ENCODE measurements around the gene ADGRL2.

GRCh38 chr1:81990241-81990640 lies 189.5 kb downstream of the ADGRL2 start:
- no peak for TF ChIP-seq CTCF (IDR thresholded peaks at IDR 0.05)
- no peak for TF ChIP-seq POLR2AphosphoS5 (IDR thresholded peaks at IDR 0.05; ENCODE audit: low read depth, low read length)
- TF ChIP-seq REST (IDR thresholded peaks at IDR 0.05; ENCODE audit: insufficient read depth in 1 of 2, low read depth in 2 of 2, low read length in 1 of 2): no peak
- TF ChIP-seq SIN3A (IDR thresholded peaks at IDR 0.05; ENCODE audit: borderline replicate concordance, insufficient read depth, low read depth, low read length): no peak
- TF ChIP-seq TCF7L2 (IDR thresholded peaks at IDR 0.05; ENCODE audit: low read depth, low read length): no peak
